ENCODE data around the gene KCNMB3.
"Not testable (repeated sequence)": the region's sequence is repeated elsewhere in the genome, so short reads cannot be mapped to it uniquely, and the experiment has no call there.

The KCNMB3 gene

DNA sequence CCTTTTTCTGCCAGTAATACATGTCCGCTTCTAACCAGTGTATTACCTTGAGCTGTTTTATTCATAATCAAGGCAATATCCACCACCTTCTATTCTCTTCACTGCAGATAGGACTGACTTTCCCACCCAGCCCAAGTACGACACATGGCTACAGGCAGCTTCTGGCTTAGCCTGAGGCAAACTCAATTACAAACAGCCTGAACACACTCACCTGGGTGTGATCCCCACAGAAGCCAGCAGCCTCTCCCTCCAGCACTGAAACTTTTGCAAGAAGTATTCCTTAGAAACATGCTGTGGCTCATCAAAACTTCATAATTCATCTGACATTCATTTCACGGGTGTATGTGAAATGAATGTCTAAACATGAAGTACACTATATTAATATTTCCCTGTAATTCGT, 13.5 kb upstream of the KCNMB3 start:
- Histone ChIP-seq H2AFZ (ENCODE audit: low read length, unreplicated experiment) (no peak overlapping the region), H3K36me3 (ENCODE audit: insufficient read depth, low read length) (no peaks in the 10 kb centered on the region), H3K4me3 (ENCODE audit: low read depth, low read length) (no peak overlapping the region), H3K79me2 (ENCODE audit: control insufficient read depth, insufficient read depth, low read length, unreplicated experiment) (peaks cover 6% of the 10 kb centered on the region), H3K27me3 (ENCODE audit: insufficient read depth, low read length) (no peaks in the 10 kb centered on the region), H3K4me1 (ENCODE audit: control insufficient read depth, insufficient read depth, low read length, unreplicated experiment) (peaks cover 4% of the 10 kb centered on the region), H3K27ac (ENCODE audit: low read depth, low read length) (no peak overlapping the region)

DNA sequence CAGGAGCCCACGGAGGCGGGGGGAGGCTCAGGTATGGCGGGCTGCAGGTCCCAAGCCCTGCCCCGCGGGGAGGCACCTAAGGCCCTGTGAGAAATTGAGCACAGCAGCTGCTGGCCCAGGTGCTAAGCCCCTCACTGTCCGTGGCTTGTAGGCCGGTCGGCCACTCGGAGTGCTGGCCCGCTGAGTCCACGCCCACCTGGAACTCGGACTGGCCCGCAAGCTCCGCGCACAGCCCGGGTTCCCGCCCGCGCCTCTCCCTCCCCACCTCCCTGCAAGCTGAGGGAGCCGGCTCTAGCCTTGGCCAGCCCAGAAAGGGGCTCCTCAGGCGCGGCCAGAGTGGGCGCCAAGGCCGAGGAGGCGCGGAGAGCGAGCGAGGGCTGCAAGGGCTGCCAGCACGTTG, 12.2 kb upstream of the KCNMB3 start:
- no peak overlapping the region for H3K4me3 ChIP-seq (ENCODE audit: low read depth, low read length)
- H3K27ac ChIP-seq (ENCODE audit: low read depth, low read length), result no peak overlapping the region
- no peaks in the 10 kb centered on the region for H3K27me3 ChIP-seq (ENCODE audit: insufficient read depth, low read length)
- no peaks in the 10 kb centered on the region for H3K36me3 ChIP-seq (ENCODE audit: insufficient read depth, low read length)
- H3K79me2 ChIP-seq (ENCODE audit: control insufficient read depth, insufficient read depth, low read length, unreplicated experiment), result peaks cover 6% of the 10 kb centered on the region
- H2AFZ ChIP-seq (ENCODE audit: low read length, unreplicated experiment), result no peak overlapping the region
- H3K4me1 ChIP-seq (ENCODE audit: control insufficient read depth, insufficient read depth, low read length, unreplicated experiment), result no peaks in the 10 kb centered on the region

DNA sequence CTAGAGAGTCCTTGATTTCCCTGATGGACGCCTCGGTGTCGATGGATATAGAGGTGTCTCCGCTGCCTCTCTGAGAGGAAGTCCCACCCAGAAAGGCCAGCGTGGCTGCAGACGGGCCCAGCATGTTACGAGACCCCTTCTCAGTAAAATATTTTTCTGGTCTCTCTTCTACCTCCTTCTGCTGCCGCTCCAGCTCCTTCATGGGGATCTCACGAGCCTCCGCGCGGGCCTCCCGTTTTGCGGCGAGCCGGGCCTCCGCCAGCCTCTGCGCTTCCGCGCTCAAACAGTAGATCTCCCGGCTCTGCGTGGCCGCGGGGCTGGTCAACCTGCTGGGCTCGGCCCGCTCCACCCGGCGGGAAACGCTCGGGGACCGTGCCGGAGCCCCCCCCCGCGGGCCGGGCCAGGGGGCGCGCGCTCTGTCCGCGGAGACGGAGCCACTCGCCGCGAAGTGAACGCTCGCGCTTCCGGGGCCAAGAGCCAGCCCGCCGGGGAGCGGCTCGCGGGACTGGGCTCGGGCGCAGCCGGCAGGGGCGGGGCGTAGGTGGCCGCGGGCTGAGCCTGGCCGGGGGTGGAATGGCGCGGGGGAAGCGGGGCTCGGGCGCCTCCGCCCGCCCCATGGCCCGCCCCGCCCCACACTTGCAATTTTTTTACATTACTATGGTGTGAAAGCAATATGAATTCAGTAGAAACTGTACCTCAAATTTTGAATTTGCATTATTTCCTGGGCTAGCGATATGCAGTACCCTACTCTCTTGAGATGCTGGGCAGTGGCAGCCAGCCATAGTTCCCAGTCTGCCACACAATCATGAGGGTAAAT, 10.2 kb upstream of the KCNMB3 start:
- no peaks in the 10 kb centered on the region for H3K27me3 ChIP-seq (ENCODE audit: insufficient read depth, low read length)
- H3K79me2 ChIP-seq (ENCODE audit: control insufficient read depth, insufficient read depth, low read length, unreplicated experiment), result peaks cover 6% of the 10 kb centered on the region
- peak overlapping the region; percentile 98 for H2AFZ ChIP-seq (ENCODE audit: low read length, unreplicated experiment)
- peak overlapping the region; percentile 88 for H3K4me3 ChIP-seq (ENCODE audit: low read depth, low read length)
- no peaks in the 10 kb centered on the region for H3K36me3 ChIP-seq (ENCODE audit: insufficient read depth, low read length)
- peaks cover 3% of the 10 kb centered on the region for H3K4me1 ChIP-seq (ENCODE audit: control insufficient read depth, insufficient read depth, low read length, unreplicated experiment)
- no peak overlapping the region for H3K27ac ChIP-seq (ENCODE audit: low read depth, low read length)

DNA sequence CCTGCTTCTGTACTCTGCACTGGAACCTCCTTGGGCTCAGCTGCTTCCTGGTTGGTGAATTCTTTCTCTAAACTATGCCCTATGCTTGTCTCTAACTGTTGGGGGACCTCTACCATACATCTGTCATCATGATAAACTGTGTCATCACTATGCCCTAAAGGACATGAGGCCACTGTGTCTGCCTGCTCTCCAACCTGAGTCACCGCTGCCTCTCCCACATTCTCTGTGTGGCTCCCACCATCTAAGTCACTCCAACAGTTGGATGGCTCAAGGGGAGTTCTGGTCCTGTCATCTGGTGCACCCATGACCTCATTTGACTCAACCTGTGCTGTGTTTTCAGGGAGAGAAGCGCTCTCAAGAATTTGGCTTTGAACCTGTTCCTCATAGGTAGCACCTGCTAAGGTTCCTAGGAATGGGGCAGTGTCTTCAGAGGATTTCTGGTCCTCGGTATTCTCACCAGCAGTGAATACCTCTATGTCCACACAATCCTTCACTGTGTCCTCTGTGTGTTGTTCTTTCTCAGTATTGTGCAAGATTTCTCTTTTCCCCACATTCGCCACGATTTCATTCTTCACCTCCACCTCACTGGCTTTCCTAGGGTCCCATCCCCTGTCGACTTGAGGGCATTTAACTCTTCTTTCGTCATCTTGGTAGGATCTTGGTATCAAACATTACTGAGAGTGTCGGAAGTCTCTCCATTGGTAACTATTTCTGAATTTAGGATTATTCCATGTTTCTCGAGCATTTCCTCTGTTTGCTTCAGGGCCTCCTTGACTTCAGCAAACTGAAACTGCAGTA, 9.2 kb upstream of the KCNMB3 start:
- not testable (repeated sequence) for H3K4me1 ChIP-seq (ENCODE audit: control insufficient read depth, insufficient read depth, low read length, unreplicated experiment); H3K36me3 ChIP-seq (ENCODE audit: insufficient read depth, low read length); H3K79me2 ChIP-seq (ENCODE audit: control insufficient read depth, insufficient read depth, low read length, unreplicated experiment); H3K27ac ChIP-seq (ENCODE audit: low read depth, low read length); H3K27me3 ChIP-seq (ENCODE audit: insufficient read depth, low read length); H2AFZ ChIP-seq (ENCODE audit: low read length, unreplicated experiment)
- peak overlapping the region; percentile 88 for H3K4me3 ChIP-seq (ENCODE audit: low read depth, low read length)

GRCh38 chr3:179258820-179259219, 7.9 kb upstream of the KCNMB3 start:
- H3K4me1 ChIP-seq (ENCODE audit: control insufficient read depth, insufficient read depth, low read length, unreplicated experiment), result peaks cover 3% of the 10 kb centered on the region
- H2AFZ ChIP-seq (ENCODE audit: low read length, unreplicated experiment), result no peak overlapping the region
- peaks cover 11% of the 10 kb centered on the region for H3K79me2 ChIP-seq (ENCODE audit: control insufficient read depth, insufficient read depth, low read length, unreplicated experiment)
- no peak overlapping the region; the same call in 1 of the 2 replicates for H3K4me3 ChIP-seq (ENCODE audit: low read depth, low read length)
- no peaks in the 10 kb centered on the region for H3K27me3 ChIP-seq (ENCODE audit: insufficient read depth, low read length)
- H3K27ac ChIP-seq (ENCODE audit: low read depth, low read length), result no peak overlapping the region
- H3K36me3 ChIP-seq (ENCODE audit: insufficient read depth, low read length), result no peaks in the 10 kb centered on the region

DNA sequence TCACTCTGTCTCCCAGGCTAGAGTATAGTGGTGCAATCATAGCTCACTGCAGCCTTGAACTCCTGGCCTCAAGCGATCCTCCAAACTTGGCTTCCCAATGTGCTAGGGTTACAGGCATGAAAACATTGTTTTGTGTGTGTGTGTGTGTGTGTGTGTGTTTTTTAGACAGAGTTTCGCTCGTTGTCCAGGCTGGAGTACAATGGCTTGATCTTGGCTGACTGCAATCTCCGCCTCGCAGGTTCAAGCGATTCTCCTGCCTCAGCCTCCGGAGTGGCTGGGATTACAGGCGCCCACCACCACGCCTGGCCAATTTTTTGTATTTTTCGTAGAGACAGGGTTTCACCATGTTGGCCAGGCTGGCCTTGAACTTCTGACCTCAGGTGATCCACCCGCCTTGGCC, 6.8 kb upstream of the KCNMB3 start:
- H3K27ac ChIP-seq (ENCODE audit: low read depth, low read length); H2AFZ ChIP-seq (ENCODE audit: low read length, unreplicated experiment); H3K36me3 ChIP-seq (ENCODE audit: insufficient read depth, low read length); H3K4me1 ChIP-seq (ENCODE audit: control insufficient read depth, insufficient read depth, low read length, unreplicated experiment); H3K27me3 ChIP-seq (ENCODE audit: insufficient read depth, low read length): not testable (repeated sequence)
- Histone ChIP-seq H3K4me3 (ENCODE audit: low read depth, low read length) (peak overlapping the region; percentile 40; the same call in 1 of the 2 replicates), H3K79me2 (ENCODE audit: control insufficient read depth, insufficient read depth, low read length, unreplicated experiment) (peaks cover 11% of the 10 kb centered on the region)

GRCh38 chr3:179256813-179257212, 5.9 kb upstream of the KCNMB3 start:
- peaks cover 3% of the 10 kb centered on the region for H3K4me1 ChIP-seq (ENCODE audit: control insufficient read depth, insufficient read depth, low read length, unreplicated experiment)

DNA sequence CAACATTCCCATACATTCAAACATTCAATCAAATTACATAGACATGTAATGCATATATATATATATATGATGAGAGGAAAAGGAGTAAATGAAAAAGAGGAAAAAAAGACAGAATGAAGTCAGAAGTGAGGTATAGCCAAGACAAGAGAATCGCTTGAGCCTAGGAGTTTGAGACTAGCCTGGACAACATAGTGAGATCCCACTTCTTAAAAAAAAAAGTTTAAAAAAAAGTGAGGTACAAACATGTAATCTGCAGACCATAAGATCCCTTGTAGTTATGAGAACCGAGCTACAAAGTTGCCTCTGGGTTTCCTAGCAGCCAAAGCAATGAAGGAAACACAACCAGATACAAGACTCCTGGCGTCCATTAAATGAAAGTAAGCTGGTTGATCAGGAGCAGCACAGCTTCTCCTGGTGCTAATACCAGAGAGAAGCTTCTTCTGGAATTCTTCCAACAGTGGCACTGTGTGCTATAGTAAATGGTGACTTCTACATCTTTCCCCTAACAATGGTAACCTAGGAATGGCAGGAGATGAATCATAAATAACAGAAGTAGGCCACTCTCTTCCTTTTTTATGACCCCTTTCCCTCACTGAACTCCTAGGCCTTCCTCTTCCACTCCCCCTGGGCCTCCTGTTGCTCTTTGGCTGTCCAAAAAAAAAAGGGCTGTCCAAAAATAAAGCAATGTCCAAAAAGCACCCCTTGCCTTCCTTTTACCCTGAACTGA, 3.5 kb downstream of the KCNMB3 start:
- H3K4me1 ChIP-seq (ENCODE audit: control insufficient read depth, insufficient read depth, low read length, unreplicated experiment), result no peaks in the 10 kb centered on the region
- no peak overlapping the region for H3K27ac ChIP-seq (ENCODE audit: low read depth, low read length)
- no peaks in the 10 kb centered on the region for H3K27me3 ChIP-seq (ENCODE audit: insufficient read depth, low read length)
- H3K79me2 ChIP-seq (ENCODE audit: control insufficient read depth, insufficient read depth, low read length, unreplicated experiment), result no peaks in the 10 kb centered on the region
- H3K4me3 ChIP-seq (ENCODE audit: low read depth, low read length), result no peak overlapping the region
- peaks cover 8% of the 10 kb centered on the region; the same call in 1 of the 2 replicates for H3K36me3 ChIP-seq (ENCODE audit: insufficient read depth, low read length)
- H2AFZ ChIP-seq (ENCODE audit: low read length, unreplicated experiment), result no peak overlapping the region

More at GRCh38 chr3:179256813-179257212, 5.9 kb upstream of the KCNMB3 start:
- no peak overlapping the region for H2AFZ ChIP-seq (ENCODE audit: low read length, unreplicated experiment)
- H3K27ac ChIP-seq (ENCODE audit: low read depth, low read length), result no peak overlapping the region
- no peaks in the 10 kb centered on the region for H3K36me3 ChIP-seq (ENCODE audit: insufficient read depth, low read length)
- peaks cover 11% of the 10 kb centered on the region for H3K79me2 ChIP-seq (ENCODE audit: control insufficient read depth, insufficient read depth, low read length, unreplicated experiment)
- peak overlapping the region; percentile 45; the same call in 1 of the 2 replicates for H3K4me3 ChIP-seq (ENCODE audit: low read depth, low read length)
- no peaks in the 10 kb centered on the region for H3K27me3 ChIP-seq (ENCODE audit: insufficient read depth, low read length)

DNA sequence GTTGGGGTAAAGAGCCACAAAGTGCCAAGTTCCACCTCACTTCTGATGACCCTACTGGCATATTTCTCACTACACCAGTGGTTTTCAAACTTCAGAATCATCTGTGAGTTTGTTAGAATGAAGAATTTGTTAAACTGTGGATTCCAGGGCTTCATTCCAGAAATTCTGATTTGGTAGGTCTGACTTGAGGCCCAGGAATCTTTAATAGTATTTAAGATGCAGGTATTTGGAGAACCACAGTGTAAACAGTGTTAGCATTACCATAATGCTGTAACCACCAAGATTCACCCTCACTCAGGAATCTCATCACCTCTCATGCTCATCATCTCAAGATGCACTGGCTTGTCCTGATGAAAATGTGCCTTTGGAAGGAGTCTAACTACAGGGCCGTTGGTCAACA, 6.0 kb downstream of the KCNMB3 start:
- Histone ChIP-seq H3K4me1 (ENCODE audit: control insufficient read depth, insufficient read depth, low read length, unreplicated experiment) (no peaks in the 10 kb centered on the region), H3K79me2 (ENCODE audit: control insufficient read depth, insufficient read depth, low read length, unreplicated experiment) (no peaks in the 10 kb centered on the region), H3K27me3 (ENCODE audit: insufficient read depth, low read length) (no peaks in the 10 kb centered on the region), H2AFZ (ENCODE audit: low read length, unreplicated experiment) (no peak overlapping the region), H3K36me3 (ENCODE audit: insufficient read depth, low read length) (peaks cover 2% of the 10 kb centered on the region; the same call in 1 of the 2 replicates), H3K27ac (ENCODE audit: low read depth, low read length) (no peak overlapping the region), H3K4me3 (ENCODE audit: low read depth, low read length) (no peak overlapping the region)

DNA sequence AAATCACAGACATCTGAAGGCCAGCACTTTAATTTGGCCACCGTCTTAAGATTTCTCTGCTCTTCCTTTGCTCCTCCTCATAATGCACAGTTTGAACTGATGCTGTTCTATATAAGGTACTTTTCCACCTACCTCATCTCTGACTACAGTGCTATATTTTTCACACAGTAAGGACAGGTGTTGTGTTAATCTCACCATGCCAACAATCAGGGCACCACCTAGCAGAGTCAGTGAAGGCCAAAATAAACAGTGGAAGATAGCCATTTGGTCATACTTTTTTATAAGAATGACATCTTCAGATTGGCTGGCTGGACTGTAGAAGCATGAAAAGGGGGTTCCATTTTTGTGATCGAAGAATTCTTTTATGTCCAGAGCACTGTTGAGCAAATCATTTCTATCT, 8.1 kb downstream of the KCNMB3 start:
- H3K79me2 ChIP-seq (ENCODE audit: control insufficient read depth, insufficient read depth, low read length, unreplicated experiment); H3K27ac ChIP-seq (ENCODE audit: low read depth, low read length); H3K36me3 ChIP-seq (ENCODE audit: insufficient read depth, low read length); H3K27me3 ChIP-seq (ENCODE audit: insufficient read depth, low read length); H2AFZ ChIP-seq (ENCODE audit: low read length, unreplicated experiment); H3K4me3 ChIP-seq (ENCODE audit: low read depth, low read length); H3K4me1 ChIP-seq (ENCODE audit: control insufficient read depth, insufficient read depth, low read length, unreplicated experiment): not testable (repeated sequence)
